ENCODE measurements around the gene KCNJ14. TPM values are rescaled to one million over a fixed set of nuclear protein-coding genes. Genes with fewer than 3 reads are reported as not detected.
"Not testable (repeated sequence)": the region's sequence is repeated elsewhere in the genome, so short reads cannot be mapped to it uniquely, and the experiment has no call there.

Gene KCNJ14
- total RNA-seq, 1 donor from 2014 or later = 0.54 TPM

DNA sequence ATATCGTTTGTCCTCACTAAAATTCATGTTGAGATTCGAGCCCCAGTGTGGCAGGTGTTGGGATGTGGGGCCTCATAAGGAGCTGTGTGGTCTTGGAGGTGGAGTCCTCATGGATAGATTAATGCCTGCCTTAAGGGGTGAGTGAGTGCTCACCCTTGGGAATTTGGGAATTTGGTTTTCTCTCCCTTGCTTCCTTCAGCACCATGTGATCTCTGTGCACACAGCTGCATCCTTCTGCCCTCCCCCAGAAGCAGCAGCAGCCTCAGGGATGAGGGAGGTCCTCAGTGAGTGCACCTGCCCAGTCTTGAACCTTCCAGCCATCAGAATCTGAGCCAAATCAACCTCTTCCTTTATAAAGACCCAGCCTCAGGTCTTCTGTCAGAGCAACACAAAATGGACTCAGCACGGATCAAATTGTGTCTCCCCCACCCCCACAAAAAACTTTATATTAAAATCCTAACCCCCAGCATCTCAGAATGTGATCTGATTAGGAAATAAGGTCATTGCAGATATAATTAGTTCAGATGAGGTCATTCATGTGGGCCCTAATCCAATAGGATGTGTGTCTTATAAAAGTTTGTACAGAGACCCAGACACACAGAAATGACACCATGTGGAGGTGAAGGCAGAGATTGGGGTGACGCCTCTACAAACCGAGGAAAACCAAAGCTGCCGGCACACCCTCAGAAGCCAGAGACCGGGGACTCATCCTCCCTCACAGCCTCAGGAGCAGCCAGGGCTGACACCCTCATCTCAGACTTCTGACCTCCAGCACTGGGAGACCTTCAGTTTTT, 26.7 kb downstream of the KCNJ14 start:
- no peak for DNase-seq (ENCODE audit: low read depth)
- TF ChIP-seq, protein P1, sequence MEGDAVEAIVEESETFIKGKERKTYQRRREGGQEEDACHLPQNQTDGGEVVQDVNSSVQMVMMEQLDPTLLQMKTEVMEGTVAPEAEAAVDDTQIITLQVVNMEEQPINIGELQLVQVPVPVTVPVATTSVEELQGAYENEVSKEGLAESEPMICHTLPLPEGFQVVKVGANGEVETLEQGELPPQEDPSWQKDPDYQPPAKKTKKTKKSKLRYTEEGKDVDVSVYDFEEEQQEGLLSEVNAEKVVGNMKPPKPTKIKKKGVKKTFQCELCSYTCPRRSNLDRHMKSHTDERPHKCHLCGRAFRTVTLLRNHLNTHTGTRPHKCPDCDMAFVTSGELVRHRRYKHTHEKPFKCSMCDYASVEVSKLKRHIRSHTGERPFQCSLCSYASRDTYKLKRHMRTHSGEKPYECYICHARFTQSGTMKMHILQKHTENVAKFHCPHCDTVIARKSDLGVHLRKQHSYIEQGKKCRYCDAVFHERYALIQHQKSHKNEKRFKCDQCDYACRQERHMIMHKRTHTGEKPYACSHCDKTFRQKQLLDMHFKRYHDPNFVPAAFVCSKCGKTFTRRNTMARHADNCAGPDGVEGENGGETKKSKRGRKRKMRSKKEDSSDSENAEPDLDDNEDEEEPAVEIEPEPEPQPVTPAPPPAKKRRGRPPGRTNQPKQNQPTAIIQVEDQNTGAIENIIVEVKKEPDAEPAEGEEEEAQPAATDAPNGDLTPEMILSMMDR (IDR thresholded peaks at IDR 0.05; ENCODE audit: insufficient read depth, low read length, poor library complexity, severe bottlenecking) = no peak
- Histone ChIP-seq H3K36me3 (ENCODE audit: control insufficient read depth, insufficient read depth, low read length) (no peaks in the 10 kb centered on the region), H3K4me3 (ENCODE audit: low read depth, low read length) (no peak overlapping the region), H3K27me3 (ENCODE audit: control insufficient read depth, insufficient read depth, low read length) (no peaks in the 10 kb centered on the region)

DNA sequence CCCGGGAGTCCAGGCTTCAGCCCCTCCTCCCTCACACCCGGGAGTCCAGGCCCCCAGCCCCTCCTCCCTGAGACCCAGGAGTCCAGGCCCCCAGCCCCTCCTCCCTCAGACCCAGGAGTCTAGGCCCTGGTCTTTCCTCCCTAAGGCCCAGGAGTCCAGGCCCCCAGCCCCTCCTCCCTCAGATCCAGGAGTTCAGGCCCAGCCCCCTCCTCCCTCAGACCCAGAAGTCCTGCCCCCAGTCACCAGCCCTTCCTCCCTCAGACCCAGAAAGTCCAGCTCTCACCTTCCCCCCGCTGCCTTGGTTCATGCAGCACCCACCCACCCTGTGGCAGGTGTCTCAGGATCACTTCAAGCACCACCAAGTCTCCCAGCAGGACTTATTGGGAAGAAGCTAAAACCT, 27.9 kb downstream of the KCNJ14 start:
- H3K27me3 ChIP-seq (ENCODE audit: control insufficient read depth, insufficient read depth, low read length) = no peaks in the 10 kb centered on the region
- no peak overlapping the region for H3K4me3 ChIP-seq (ENCODE audit: low read depth, low read length)
- TF ChIP-seq, protein P1 (IDR thresholded peaks at IDR 0.05; ENCODE audit: insufficient read depth, low read length, poor library complexity, severe bottlenecking) = no peak
- no peaks in the 10 kb centered on the region for H3K36me3 ChIP-seq (ENCODE audit: control insufficient read depth, insufficient read depth, low read length)
- DNase-seq (ENCODE audit: low read depth) = no peak

DNA sequence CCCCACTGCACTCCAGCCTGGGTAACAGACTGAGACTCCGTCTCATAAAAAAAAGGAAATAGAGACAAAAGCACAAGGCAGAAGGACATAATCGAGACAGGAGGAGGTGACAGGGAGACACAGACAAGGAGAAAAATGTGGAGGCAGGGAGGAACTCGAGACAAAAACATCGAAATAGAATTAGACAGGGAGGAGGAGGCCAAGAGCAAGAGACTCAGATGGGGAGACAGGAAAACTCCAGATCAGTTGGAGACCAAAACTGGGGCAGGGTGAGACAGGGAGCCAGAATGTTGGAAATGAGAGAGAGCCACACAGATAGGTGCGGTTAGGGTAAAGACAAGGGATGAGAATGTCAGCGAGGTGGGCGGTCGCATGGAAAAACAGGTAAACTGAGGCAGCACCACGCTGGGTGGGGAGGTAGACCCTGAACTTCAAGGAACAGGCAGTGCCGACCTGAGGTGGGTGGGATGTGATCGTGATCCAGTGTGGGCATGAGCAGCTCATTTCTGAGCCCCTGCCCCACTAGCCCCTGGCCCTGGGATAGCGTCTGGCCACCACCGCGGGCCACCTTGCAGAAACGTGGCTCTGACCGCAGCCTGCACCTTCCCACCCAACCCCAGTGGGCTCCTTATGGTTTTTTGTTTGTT, 29.0 kb downstream of the KCNJ14 start:
- no peak for DNase-seq (ENCODE audit: low read depth)
- Histone ChIP-seq H3K4me3 (ENCODE audit: low read depth, low read length) (no peak overlapping the region), H3K27me3 (ENCODE audit: control insufficient read depth, insufficient read depth, low read length) (no peaks in the 10 kb centered on the region), H3K36me3 (ENCODE audit: control insufficient read depth, insufficient read depth, low read length) (no peaks in the 10 kb centered on the region)
- TF ChIP-seq, protein P1 (IDR thresholded peaks at IDR 0.05; ENCODE audit: insufficient read depth, low read length, poor library complexity, severe bottlenecking) = no peak

DNA sequence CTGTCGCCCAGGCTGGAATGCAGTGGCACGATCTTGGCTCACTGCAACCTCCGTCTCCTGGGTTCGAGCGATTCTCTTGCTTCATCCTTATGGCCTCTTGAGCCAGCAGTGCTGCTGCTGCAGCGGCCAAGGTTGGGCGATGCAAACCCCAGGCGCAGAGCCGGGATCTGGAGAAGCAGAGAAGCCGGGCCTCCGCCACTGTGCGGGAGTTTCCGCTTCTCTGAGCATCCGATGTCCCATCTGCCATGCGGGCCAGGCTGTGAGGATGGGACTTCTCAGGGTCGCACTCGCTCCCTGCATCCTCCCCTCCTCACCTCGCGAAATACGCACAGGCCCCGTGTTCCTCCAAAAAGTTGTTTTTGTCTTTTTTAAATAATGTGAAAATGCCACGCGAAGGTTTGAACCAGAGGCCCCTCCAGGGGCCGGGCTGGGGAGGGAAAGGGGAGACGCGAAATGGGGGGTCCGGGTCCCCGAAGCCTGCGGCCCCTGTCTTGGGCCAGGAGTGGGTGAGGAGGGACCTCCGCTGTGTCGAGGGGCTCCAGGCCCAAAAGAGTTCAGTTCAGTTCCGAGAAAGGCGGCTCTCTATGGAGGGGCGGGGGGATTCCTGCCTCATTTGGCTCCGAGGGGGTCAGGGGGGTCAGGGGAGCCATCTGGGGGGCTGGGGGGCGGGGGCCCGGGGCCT, 29.7 kb downstream of the KCNJ14 start:
- no peaks in the 10 kb centered on the region for H3K27me3 ChIP-seq (ENCODE audit: control insufficient read depth, insufficient read depth, low read length)
- no peak overlapping the region for H3K4me3 ChIP-seq (ENCODE audit: low read depth, low read length)
- TF ChIP-seq, protein P1 (IDR thresholded peaks at IDR 0.05; ENCODE audit: insufficient read depth, low read length, poor library complexity, severe bottlenecking) = no peak
- H3K36me3 ChIP-seq (ENCODE audit: control insufficient read depth, insufficient read depth, low read length) = no peaks in the 10 kb centered on the region
- DNase-seq (ENCODE audit: low read depth) = no peak

DNA sequence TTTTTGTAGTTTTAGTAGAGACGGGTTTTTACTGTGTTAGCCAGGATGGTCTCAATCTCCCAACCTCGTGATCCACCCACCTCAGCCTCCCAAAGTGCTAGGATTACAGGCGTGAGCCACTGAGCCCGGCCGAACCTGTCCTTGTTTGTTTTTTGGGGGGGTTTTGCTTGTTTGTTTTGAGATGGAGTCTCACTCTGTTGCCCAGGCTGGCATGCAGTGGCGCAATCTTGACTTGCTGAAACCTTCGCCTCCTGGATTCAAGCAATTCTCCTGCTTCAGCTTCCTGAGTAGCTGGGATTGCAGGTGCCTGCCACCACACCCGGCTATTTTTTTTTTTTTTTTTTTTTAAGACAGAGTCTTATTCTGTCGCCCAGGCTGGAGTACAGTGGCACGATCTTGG, 31.3 kb downstream of the KCNJ14 start:
- H3K27me3 ChIP-seq (ENCODE audit: control insufficient read depth, insufficient read depth, low read length); H3K36me3 ChIP-seq (ENCODE audit: control insufficient read depth, insufficient read depth, low read length); DNase-seq (ENCODE audit: low read depth); H3K4me3 ChIP-seq (ENCODE audit: low read depth, low read length): not testable (repeated sequence)

DNA sequence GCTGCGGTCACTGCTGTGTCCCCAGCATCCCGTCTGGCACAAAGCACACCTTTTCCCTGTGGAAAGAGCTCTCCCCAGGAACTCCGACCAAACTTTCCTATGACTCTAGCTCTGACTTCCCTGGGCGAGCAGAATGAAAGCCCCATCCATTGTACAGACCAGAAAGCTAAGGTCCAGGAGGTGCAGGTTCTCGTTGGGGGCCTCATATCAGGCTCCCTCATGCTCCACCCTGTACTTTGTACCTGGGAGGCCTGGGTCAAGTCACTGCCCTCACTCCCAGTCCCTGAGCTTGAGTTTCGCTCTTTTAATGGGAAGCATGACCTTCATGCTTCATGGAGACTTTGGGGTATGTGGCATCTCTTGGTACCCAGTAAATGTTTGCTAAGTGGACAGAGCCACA, 32.2 kb downstream of the KCNJ14 start:
- no peak for DNase-seq (ENCODE audit: low read depth)
- TF ChIP-seq, protein P1 (IDR thresholded peaks at IDR 0.05; ENCODE audit: insufficient read depth, low read length, poor library complexity, severe bottlenecking) = no peak

More for the DNA sequence above, 32.2 kb downstream of the KCNJ14 start:
- no peaks in the 10 kb centered on the region for H3K36me3 ChIP-seq (ENCODE audit: control insufficient read depth, insufficient read depth, low read length)
- no peaks in the 10 kb centered on the region for H3K27me3 ChIP-seq (ENCODE audit: control insufficient read depth, insufficient read depth, low read length)
- H3K4me3 ChIP-seq (ENCODE audit: low read depth, low read length) = no peak overlapping the region
